Colonic mucosa (tissue), 4 donors: ENCODE results near the gene LRRC8C. TPM values are rescaled to one million over a fixed set of nuclear protein-coding genes. Genes with fewer than 3 reads are reported as not detected.

Experiments used
- DNase-seq: peaks from one replicate; pipeline ENCODE4 v3.0.0-alpha.2; 2020
- H3K27ac ChIP-seq: fragments of 200-600 bp; one replicate; pipeline ENCODE4 v1.8.0; 2021
- H3K27me3 ChIP-seq: fragments of 200-600 bp; one replicate; pipeline ENCODE4 v1.8.0; 2021
- H3K36me3 ChIP-seq: fragments of 200-600 bp; one replicate; pipeline ENCODE4 v1.8.0; 2021
- H3K4me1 ChIP-seq: fragments of 200-600 bp; one replicate; pipeline ENCODE4 v1.8.0; 2021; ENCODE audit warnings: mild to moderate bottlenecking
- H3K4me3 ChIP-seq: fragments of 200-600 bp; one replicate; pipeline ENCODE4 v1.8.0; 2021
- H3K9ac ChIP-seq, 2 donors: one replicate each; pipeline ENCODE4 v1.7.0; 2013; ENCODE audit warnings: control low read depth in 2 of 2, low read depth in 2 of 2, low read length in 2 of 2
- H3K9me3 ChIP-seq: fragments of 200-600 bp; one replicate; pipeline ENCODE4 v1.8.0; 2021
- CTCF ChIP-seq: fragments of 200-600 bp; IDR thresholded peaks from one replicate; pipeline ENCODE4 v1.8.0; 2022; ENCODE audit warnings: antibody characterized with exemption, mild to moderate bottlenecking
- intact Hi-C: fragments of 100-400 bp; cut with DNase I; formaldehyde crosslinking; loops from one replicate; pipeline ENCODE4 v1.14.1; 2022
- total RNA-seq, 2 donors: library from RNA; stranded (reverse); fragmentation: NEBNext Ultra II Directional in 1 of 2; extraction: Animal tissue kit (Norgen Biotek cat#: 25700) in 1 of 2; gene quantifications; one replicate each; pipeline ENCODE4 v1.2.1, GENCODE V29; 2021
- donor health status: healthy.
- donor health status: DM: no; HTN: no; CAD: no.
- donor health status: DM: no; HTN: no; CAD: no.

The LRRC8C gene
- total RNA-seq, 2 donors from 2014 or later = 1.2 to 3.3 TPM

- H3K27ac ChIP-seq = no peak overlapping the region
- no peak for TF ChIP-seq CTCF
- H3K36me3 ChIP-seq = no peaks in the 10 kb centered on the region
- no peaks in the 10 kb centered on the region for H3K9me3 ChIP-seq
- H3K9ac ChIP-seq = no peak overlapping the region
- H3K27me3 ChIP-seq = no peaks in the 10 kb centered on the region
- intact Hi-C loops = no loop called here
- H3K4me1 ChIP-seq = no peaks in the 10 kb centered on the region
- no peak overlapping the region for H3K4me3 ChIP-seq
- DNase-seq = no peak
Observed at GRCh38 chr1:89673251-89673650, 40.3 kb downstream of the LRRC8C start.

GRCh38 chr1:89675677-89676076 lies 42.8 kb downstream of the LRRC8C start:
- Histone ChIP-seq H3K36me3 (no peaks in the 10 kb centered on the region), H3K27me3 (no peaks in the 10 kb centered on the region), H3K9ac (no peak overlapping the region), H3K4me1 (no peaks in the 10 kb centered on the region), H3K4me3 (no peak overlapping the region), H3K9me3 (no peaks in the 10 kb centered on the region), H3K27ac (no peak overlapping the region)
- DNase-seq = no peak
- TF ChIP-seq CTCF = no peak
- intact Hi-C loops = no loop called here

GRCh38 chr1:89681045-89681729 lies 48.3 kb downstream of the LRRC8C start:
- intact Hi-C loops = no loop called here
- no peaks in the 10 kb centered on the region for H3K9me3 ChIP-seq
- no peak for TF ChIP-seq CTCF
- H3K4me3 ChIP-seq = no peak overlapping the region
- H3K36me3 ChIP-seq = no peaks in the 10 kb centered on the region
- no peaks in the 10 kb centered on the region for H3K27me3 ChIP-seq
- no peak overlapping the region for H3K9ac ChIP-seq
- H3K27ac ChIP-seq = no peak overlapping the region
- no peak for DNase-seq
- no peaks in the 10 kb centered on the region for H3K4me1 ChIP-seq

- intact Hi-C loops = no loop called here
- no peak for DNase-seq
Observed at GRCh38 chr1:89682611-89683010, 49.7 kb downstream of the LRRC8C start.

DNA sequence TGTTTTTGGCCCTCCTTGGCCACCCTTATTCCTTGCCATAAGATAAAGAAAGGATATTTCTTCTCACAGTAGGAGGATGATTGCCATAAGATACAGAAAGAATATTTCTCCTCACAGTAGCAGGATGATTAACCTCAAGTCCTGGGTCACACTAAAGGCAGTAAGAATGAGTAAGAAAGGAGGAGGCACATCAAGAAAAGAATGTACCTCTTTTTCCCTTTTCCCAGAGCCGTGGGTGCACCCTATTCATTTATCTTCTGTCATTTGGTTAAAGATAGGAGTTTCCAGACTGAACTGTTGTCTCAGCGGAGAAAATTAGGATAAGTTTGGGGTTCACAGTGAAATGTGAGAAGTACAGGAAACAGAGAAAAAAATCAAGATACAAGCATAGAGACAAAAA lies 52.5 kb downstream of the LRRC8C start:
- TF ChIP-seq CTCF = no peak
- intact Hi-C loops = no loop called here
- no peaks in the 10 kb centered on the region for H3K4me1 ChIP-seq

More at GRCh38 chr1:89682611-89683010, 49.7 kb downstream of the LRRC8C start:
- no peaks in the 10 kb centered on the region for H3K36me3 ChIP-seq
- TF ChIP-seq CTCF = no peak
- H3K4me1 ChIP-seq = no peaks in the 10 kb centered on the region
- no peak overlapping the region for H3K9ac ChIP-seq
- H3K27me3 ChIP-seq = no peaks in the 10 kb centered on the region
- H3K4me3 ChIP-seq = no peak overlapping the region
- H3K9me3 ChIP-seq = no peaks in the 10 kb centered on the region
- no peak overlapping the region for H3K27ac ChIP-seq

More for the DNA sequence above, 52.5 kb downstream of the LRRC8C start:
- no peak overlapping the region for H3K9ac ChIP-seq
- H3K36me3 ChIP-seq = no peaks in the 10 kb centered on the region
- no peak for DNase-seq
- H3K9me3 ChIP-seq = no peaks in the 10 kb centered on the region
- H3K27me3 ChIP-seq = no peaks in the 10 kb centered on the region
- H3K4me3 ChIP-seq = no peak overlapping the region
- no peak overlapping the region for H3K27ac ChIP-seq
